H9 (cell line): ENCODE results near the gene EVI5L. TPM values are rescaled to one million over a fixed set of nuclear protein-coding genes. Genes with fewer than 3 reads are reported as not detected.

Source experiments
- DNase-seq: peaks from one replicate; pipeline ENCODE4 v3.0.0-alpha.2; 2017
- H2AFZ ChIP-seq: one replicate; pipeline ENCODE4 v1.6.1; 2013; ENCODE audit warnings: mild to moderate bottlenecking, low read length, control low read depth, moderate library complexity
- H2AK5ac ChIP-seq: 2 replicates; pipeline ENCODE4 v1.6.1; 2013; ENCODE audit warnings: low read length, control low read depth, mixed read lengths; ENCODE audit not compliant: insufficient read length
- H2BK120ac ChIP-seq: one replicate; pipeline ENCODE4 v1.6.1; 2013; ENCODE audit warnings: low read depth, mild to moderate bottlenecking, low read length, control low read depth, inconsistent platforms; ENCODE audit not compliant: poor library complexity, severe bottlenecking
- H2BK12ac ChIP-seq: 2 replicates; pipeline ENCODE4 v1.6.1; 2013; ENCODE audit warnings: low read length, control low read depth, mixed read lengths, low read depth; ENCODE audit not compliant: insufficient read length
- H2BK15ac ChIP-seq: 2 replicates; pipeline ENCODE4 v1.6.1; 2013; ENCODE audit warnings: low read depth, low read length, control low read depth
- H2BK20ac ChIP-seq: one replicate; pipeline ENCODE4 v1.6.1; 2013; ENCODE audit warnings: low read depth, mild to moderate bottlenecking, low read length, control low read depth, inconsistent platforms; ENCODE audit not compliant: poor library complexity, severe bottlenecking
- H2BK5ac ChIP-seq: 2 replicates; pipeline ENCODE4 v1.6.1; 2013; ENCODE audit warnings: low read length, control low read depth, mixed read lengths; ENCODE audit not compliant: insufficient read length
- H3K14ac ChIP-seq: 2 replicates; pipeline ENCODE4 v1.6.1; 2013; ENCODE audit warnings: low read length, control low read depth; ENCODE audit not compliant: insufficient read depth
- H3K18ac ChIP-seq: 2 replicates; pipeline ENCODE4 v1.6.1; 2013; ENCODE audit warnings: low read depth, mild to moderate bottlenecking, mixed read lengths, low read length, control low read depth; ENCODE audit not compliant: insufficient read length
- H3K23ac ChIP-seq: 2 replicates; pipeline ENCODE4 v1.6.1; 2013; ENCODE audit warnings: low read length, control low read depth, mixed read lengths, low read depth; ENCODE audit not compliant: insufficient read length
- H3K23me2 ChIP-seq: 2 replicates; pipeline ENCODE4 v1.6.1; 2013; ENCODE audit warnings: low read depth, mild to moderate bottlenecking, mixed read lengths, low read length, control low read depth; ENCODE audit not compliant: insufficient read length, poor library complexity, severe bottlenecking
- H3K27ac ChIP-seq: 2 replicates; pipeline ENCODE4 v1.5.1; 2013; ENCODE audit warnings: low read length, control low read depth, mixed read lengths, low read depth; ENCODE audit not compliant: insufficient read length
- H3K27me3 ChIP-seq: 2 replicates; pipeline ENCODE4 v1.6.1; 2013; ENCODE audit warnings: low read length, control low read depth, inconsistent platforms; ENCODE audit not compliant: insufficient read depth
- H3K4ac ChIP-seq: 2 replicates; pipeline ENCODE4 v1.6.1; 2013; ENCODE audit warnings: low read depth, mild to moderate bottlenecking, control low read depth, inconsistent platforms, low read length, moderate library complexity
- H3K4me1 ChIP-seq: 2 replicates; pipeline ENCODE4 v1.6.1; 2013; ENCODE audit warnings: low read length, control low read depth, inconsistent platforms; ENCODE audit not compliant: insufficient read depth
- H3K4me2 ChIP-seq: 2 replicates; pipeline ENCODE4 v1.6.1; 2013; ENCODE audit warnings: low read length, control low read depth, mixed read lengths; ENCODE audit not compliant: insufficient read length, insufficient read depth
- H3K56ac ChIP-seq: 2 replicates; pipeline ENCODE4 v1.6.1; 2013; ENCODE audit warnings: low read depth, mild to moderate bottlenecking, mixed read lengths, low read length, control low read depth; ENCODE audit not compliant: insufficient read length
- H3K79me1 ChIP-seq: 2 replicates; pipeline ENCODE4 v1.6.1; 2013; ENCODE audit warnings: low read depth, mild to moderate bottlenecking, moderate library complexity, low read length, control low read depth, inconsistent platforms; ENCODE audit not compliant: insufficient read depth, poor library complexity, severe bottlenecking
- H3K79me2 ChIP-seq: 2 replicates; pipeline ENCODE4 v1.6.1; 2013; ENCODE audit warnings: low read length, control low read depth, inconsistent platforms; ENCODE audit not compliant: insufficient read depth
- H3K9ac ChIP-seq: 2 replicates; pipeline ENCODE4 v1.6.1; 2013; ENCODE audit warnings: low read length, control low read depth, mixed read lengths; ENCODE audit not compliant: insufficient read length; ENCODE audit errors: extremely low read depth
- H3K9me3 ChIP-seq: one replicate; pipeline ENCODE4 v1.6.1; 2013; ENCODE audit warnings: low read depth, low read length, inconsistent platforms; ENCODE audit not compliant: control insufficient read depth
- H3T11ph ChIP-seq: one replicate; pipeline ENCODE4 v1.6.1; 2013; ENCODE audit warnings: mild to moderate bottlenecking, low read length, control low read depth, inconsistent platforms
- H4K20me1 ChIP-seq: one replicate; pipeline ENCODE4 v1.6.1; 2013; ENCODE audit not compliant: control insufficient read depth, insufficient read length, insufficient read depth
- H4K5ac ChIP-seq: 2 replicates; pipeline ENCODE4 v1.6.1; 2013; ENCODE audit warnings: low read depth, mild to moderate bottlenecking, mixed read lengths, low read length, control low read depth; ENCODE audit not compliant: insufficient read length
- H4K8ac ChIP-seq: replicated peaks from 2 replicates; pipeline ENCODE4 v1.6.1; 2013; ENCODE audit warnings: low read length, control low read depth, mixed read lengths, low read depth; ENCODE audit not compliant: insufficient read length
- H4K91ac ChIP-seq: 2 replicates; pipeline ENCODE4 v1.6.1; 2013; ENCODE audit warnings: low read depth, mild to moderate bottlenecking, moderate library complexity, mixed read lengths, low read length, control low read depth; ENCODE audit not compliant: insufficient read length
- H3K27ac Mint-ChIP-seq, 3 experiments: 2 replicates in 2 of 3; 3 replicates in 1 of 3; pipeline ENCODE4 v1.8.0; 2020 to 2021; ENCODE audit warnings: mixed read lengths in 3 of 3, mild to moderate bottlenecking in 1 of 3, moderate library complexity in 1 of 3
- H3K27me3 Mint-ChIP-seq: 2 replicates; pipeline ENCODE4 v1.8.0; 2021; ENCODE audit warnings: low read depth, mild to moderate bottlenecking, moderate library complexity, mixed read lengths
- H3K36me3 Mint-ChIP-seq, 3 experiments: 2 replicates in 2 of 3; 3 replicates in 1 of 3; pipeline ENCODE4 v1.8.0; 2020 to 2021; ENCODE audit warnings: low read depth in 3 of 3, mixed read lengths in 3 of 3; ENCODE audit not compliant: insufficient read depth in 1 of 3
- H3K4me1 Mint-ChIP-seq, 2 experiments: 2 replicates each; pipeline ENCODE4 v1.8.0; 2020; ENCODE audit warnings: mixed read lengths in 2 of 2
- H3K4me3 Mint-ChIP-seq, 2 experiments: 2 replicates in 1 of 2; 3 replicates in 1 of 2; pipeline ENCODE4 v1.8.0; 2020 to 2021; ENCODE audit warnings: mild to moderate bottlenecking in 2 of 2, mixed read lengths in 2 of 2, moderate library complexity in 1 of 2
- H3K9me3 Mint-ChIP-seq, 2 experiments: 2 replicates in 1 of 2; 3 replicates in 1 of 2; pipeline ENCODE4 v1.8.0; 2020; ENCODE audit warnings: mild to moderate bottlenecking in 2 of 2, mixed read lengths in 2 of 2, moderate library complexity in 1 of 2
- WGBS: extraction: QIAGEN DNeasy Blood & Tissue Kit; methylation state at CpG from one replicate; pipeline ENCODE4 v1.1.7; 2013; ENCODE audit warnings: missing lambda C conversion rate, low lambda C conversion rate, mixed read lengths; ENCODE audit not compliant: insufficient read length; ENCODE audit errors: extremely low coverage; 5-methylcytosine and 5-hydroxymethylcytosine counted together
- total RNA-seq: library from RNA; stranded (reverse); gene quantifications from 2 replicates; pipeline ENCODE4 v1.2.1, GENCODE V29; 2021
- TF ChIP-seq, protein P1 (sequence below): fragments of 200-600 bp; sonication (generic); conservative IDR thresholded peaks from 3 replicates; pipeline ENCODE4 v1.8.0; 2021; ENCODE audit warnings: antibody characterized with exemption, mild to moderate bottlenecking

The EVI5L gene
- total RNA-seq, 1 experiment from 2014 or later: 7.1 TPM

DNA sequence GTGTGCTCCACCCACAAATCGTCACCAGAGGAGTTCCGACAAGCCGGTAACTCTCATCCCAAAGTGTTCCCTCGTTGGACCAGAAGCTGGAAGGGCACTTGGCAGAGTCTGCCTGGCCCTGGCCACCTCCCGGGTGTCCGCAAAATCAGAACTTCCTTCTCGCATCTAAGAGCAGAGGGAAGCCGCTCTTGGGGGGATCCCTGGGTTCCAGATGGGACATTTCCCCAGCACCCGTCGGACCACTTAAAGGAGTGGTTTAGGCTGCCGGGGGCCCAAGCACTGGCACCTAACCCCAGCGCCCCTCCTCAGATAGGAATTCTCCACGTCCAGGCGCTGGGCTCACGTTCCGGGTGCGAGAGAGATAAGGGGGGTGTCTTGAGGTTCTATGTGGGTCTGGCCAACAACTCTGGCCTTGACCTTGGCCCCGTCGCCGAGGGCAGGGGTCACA, 72.8 kb downstream of the EVI5L start:
- Histone ChIP-seq H4K8ac (no peak overlapping the region), H2BK15ac (no peak overlapping the region), H3K14ac (no peak overlapping the region), H3K23me2 (peaks cover 19% of the 10 kb centered on the region), H3K27ac (no peak overlapping the region), H3K4me2 (peak overlapping the region; percentile 56), H3K79me2 (peaks cover 6% of the 10 kb centered on the region; the same call in 1 of the 2 replicates), H2AFZ (no peak overlapping the region), H3K9me3 (no peaks in the 10 kb centered on the region), H2BK120ac (no peak overlapping the region), H2BK20ac (no peak overlapping the region), H3K23ac (no peak overlapping the region), H3K56ac (no peak overlapping the region), H3T11ph (no peak overlapping the region), H4K5ac (no peak overlapping the region), H2BK12ac (no peak overlapping the region), H3K4me1 (0 out of 2 replicates have a peak, but pooled peaks cover 4% of the 10 kb centered on the region), H3K4ac (no peak overlapping the region), H4K20me1 (no peaks in the 10 kb centered on the region), H3K9ac (peak overlapping the region; percentile 1), H4K91ac (no peak overlapping the region), H2AK5ac (no peak overlapping the region), H2BK5ac (no peak overlapping the region), H3K18ac (no peak overlapping the region), H3K79me1 (no peaks in the 10 kb centered on the region), H3K27me3 (no peaks in the 10 kb centered on the region)
- DNase-seq: no peak
- Mint-ChIP-seq H3K27me3 (peaks cover 3% of the 10 kb centered on the region; the same call in 1 of the 2 replicates), H3K27ac (peak overlapping the region; percentile 92 to 96 (median 95); a peak in 6 of 7 replicates), H3K9me3 (no peaks in the 10 kb centered on the region; a peak in 3 of 5 replicates), H3K36me3 (peaks cover 13 to 29% (median 20%) of the 10 kb centered on the region in 3 experiments), H3K4me3 (peak overlapping the region; percentile 83 to 90), H3K4me1 (peaks cover 15 to 24% of the 10 kb centered on the region in 2 experiments)
- TF ChIP-seq, protein P1, sequence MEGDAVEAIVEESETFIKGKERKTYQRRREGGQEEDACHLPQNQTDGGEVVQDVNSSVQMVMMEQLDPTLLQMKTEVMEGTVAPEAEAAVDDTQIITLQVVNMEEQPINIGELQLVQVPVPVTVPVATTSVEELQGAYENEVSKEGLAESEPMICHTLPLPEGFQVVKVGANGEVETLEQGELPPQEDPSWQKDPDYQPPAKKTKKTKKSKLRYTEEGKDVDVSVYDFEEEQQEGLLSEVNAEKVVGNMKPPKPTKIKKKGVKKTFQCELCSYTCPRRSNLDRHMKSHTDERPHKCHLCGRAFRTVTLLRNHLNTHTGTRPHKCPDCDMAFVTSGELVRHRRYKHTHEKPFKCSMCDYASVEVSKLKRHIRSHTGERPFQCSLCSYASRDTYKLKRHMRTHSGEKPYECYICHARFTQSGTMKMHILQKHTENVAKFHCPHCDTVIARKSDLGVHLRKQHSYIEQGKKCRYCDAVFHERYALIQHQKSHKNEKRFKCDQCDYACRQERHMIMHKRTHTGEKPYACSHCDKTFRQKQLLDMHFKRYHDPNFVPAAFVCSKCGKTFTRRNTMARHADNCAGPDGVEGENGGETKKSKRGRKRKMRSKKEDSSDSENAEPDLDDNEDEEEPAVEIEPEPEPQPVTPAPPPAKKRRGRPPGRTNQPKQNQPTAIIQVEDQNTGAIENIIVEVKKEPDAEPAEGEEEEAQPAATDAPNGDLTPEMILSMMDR: no peak
- WGBS: no CpG with 5 or more reads among the region's 20 CpGs
